Measurements from ENCODE around the gene CD177. TPM values are rescaled to one million over a fixed set of nuclear protein-coding genes. Genes with fewer than 3 reads are reported as not detected.
"Not testable (repeated sequence)": the region's sequence is repeated elsewhere in the genome, so short reads cannot be mapped to it uniquely, and the experiment has no call there.

CD177 gene
- total and polyA plus RNA-seq, 10 donors, result 2.3 to 354 (median 51.0) TPM

DNA sequence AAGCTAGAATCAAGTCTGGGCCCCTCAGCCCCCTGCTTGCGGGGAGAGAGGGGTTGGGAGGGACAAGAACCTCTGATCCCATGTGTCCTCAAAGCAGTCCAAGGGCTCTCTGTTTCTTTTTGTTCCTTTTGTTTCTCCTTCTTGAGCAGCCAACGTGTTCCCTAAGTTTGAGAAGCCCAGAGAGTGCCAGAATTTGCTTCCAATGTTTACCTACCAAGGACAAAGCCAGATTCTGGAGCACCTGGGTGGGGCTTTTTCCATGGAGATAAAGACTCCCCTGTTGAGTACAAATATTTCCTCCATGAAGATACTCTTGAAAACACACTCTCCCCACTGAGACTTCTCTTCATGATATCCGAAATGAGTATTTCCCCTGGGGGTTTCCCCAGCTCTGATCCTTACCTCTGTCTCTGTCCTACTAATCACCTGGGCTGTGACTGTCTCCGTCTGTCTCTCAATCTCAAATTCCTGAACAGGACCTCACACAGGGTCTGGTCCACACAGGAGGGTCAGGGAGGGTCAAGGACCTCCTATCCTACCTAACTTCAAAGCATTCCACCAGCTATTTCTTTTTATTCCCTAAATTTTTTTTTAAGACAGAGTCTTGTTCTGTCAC lies 27.4 kb downstream of the CD177 start:
- Histone ChIP-seq H3K27me3 (replicated peaks in 1 of 7) (peaks cover 0 to 5% (median 0%) of the 10 kb centered on the region in 7 donors), H3K4me1 (no peaks in the 10 kb centered on the region), H3K9me3 (peaks cover 0 to 6% (median 2%) of the 10 kb centered on the region in 8 donors), H3K36me3 (no peaks in the 10 kb centered on the region), H3K27ac (no peak overlapping the region), H3K4me3 (no peak overlapping the region)
- TF ChIP-seq, protein P1, sequence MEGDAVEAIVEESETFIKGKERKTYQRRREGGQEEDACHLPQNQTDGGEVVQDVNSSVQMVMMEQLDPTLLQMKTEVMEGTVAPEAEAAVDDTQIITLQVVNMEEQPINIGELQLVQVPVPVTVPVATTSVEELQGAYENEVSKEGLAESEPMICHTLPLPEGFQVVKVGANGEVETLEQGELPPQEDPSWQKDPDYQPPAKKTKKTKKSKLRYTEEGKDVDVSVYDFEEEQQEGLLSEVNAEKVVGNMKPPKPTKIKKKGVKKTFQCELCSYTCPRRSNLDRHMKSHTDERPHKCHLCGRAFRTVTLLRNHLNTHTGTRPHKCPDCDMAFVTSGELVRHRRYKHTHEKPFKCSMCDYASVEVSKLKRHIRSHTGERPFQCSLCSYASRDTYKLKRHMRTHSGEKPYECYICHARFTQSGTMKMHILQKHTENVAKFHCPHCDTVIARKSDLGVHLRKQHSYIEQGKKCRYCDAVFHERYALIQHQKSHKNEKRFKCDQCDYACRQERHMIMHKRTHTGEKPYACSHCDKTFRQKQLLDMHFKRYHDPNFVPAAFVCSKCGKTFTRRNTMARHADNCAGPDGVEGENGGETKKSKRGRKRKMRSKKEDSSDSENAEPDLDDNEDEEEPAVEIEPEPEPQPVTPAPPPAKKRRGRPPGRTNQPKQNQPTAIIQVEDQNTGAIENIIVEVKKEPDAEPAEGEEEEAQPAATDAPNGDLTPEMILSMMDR (IDR thresholded peaks at IDR 0.05 in 8 of 11, conservative IDR thresholded peaks at IDR 0.05 in 3 of 11), result no peak
- DNase-seq, result no peak
- 55 to 73% (median 65%) methylated on average over 4 of the region's 4 CpGs for WGBS, 5 donors
- intact Hi-C loops (cut with DNase I; ENCODE audit: low total_unique reads), result no loop called here

DNA sequence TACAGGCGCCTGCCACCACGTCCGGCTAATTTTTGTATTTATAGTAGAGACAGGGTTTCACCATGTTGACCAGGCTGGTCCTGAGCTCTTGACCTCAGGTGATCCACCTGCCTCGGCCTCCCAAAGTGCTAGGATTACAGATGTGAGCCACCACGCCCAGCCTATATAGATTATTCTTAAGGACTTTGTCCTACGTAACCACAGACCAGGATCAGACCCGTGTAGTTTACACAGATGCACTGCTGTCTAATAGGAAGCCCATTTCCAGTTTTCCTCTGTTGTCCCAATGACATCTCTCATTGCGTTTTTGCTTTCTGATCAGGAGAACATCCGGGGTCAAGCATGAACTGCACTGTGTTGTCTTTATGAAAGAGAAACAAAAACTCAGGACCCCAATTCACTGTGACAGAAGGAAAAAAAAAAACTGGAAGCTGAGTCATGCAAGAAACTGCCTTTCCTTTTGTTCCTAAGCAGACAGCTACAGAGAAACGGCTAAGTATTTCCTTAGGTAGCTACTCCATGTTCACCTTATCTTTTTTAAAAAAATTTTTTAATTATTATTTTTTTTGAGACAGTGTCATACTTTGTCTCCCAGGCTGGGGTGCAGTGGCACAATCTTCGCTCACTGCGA lies 29.2 kb downstream of the CD177 start:
- H3K4me3 ChIP-seq; H3K27ac ChIP-seq; intact Hi-C loops (cut with DNase I; ENCODE audit: low total_unique reads); H3K36me3 ChIP-seq; H3K4me1 ChIP-seq; DNase-seq; H3K27me3 ChIP-seq (replicated peaks in 1 of 7): not testable (repeated sequence)
- H3K9me3 ChIP-seq, result peaks cover 0 to 12% (median 9%) of the 10 kb centered on the region in 8 donors
- WGBS, 5 donors, result 51 to 59% (median 57%) methylated on average over 10 to 12 of the region's 12 CpGs

- H3K36me3 ChIP-seq; H3K4me3 ChIP-seq; H3K27ac ChIP-seq; H3K27me3 ChIP-seq (replicated peaks in 1 of 7); H3K4me1 ChIP-seq; intact Hi-C loops (cut with DNase I; ENCODE audit: low total_unique reads); DNase-seq: not testable (repeated sequence)
- WGBS, 5 donors, result 82 to 88% (median 87%) methylated on average over 7 of the region's 7 CpGs
- peaks cover 0 to 12% (median 9%) of the 10 kb centered on the region in 8 donors for H3K9me3 ChIP-seq
Observed at GRCh38 chr19:43383254-43383653, 29.8 kb downstream of the CD177 start.

GRCh38 chr19:43383759-43384158 lies 30.3 kb downstream of the CD177 start:
- H3K4me3 ChIP-seq; H3K27ac ChIP-seq; H3K27me3 ChIP-seq (replicated peaks in 1 of 7); H3K36me3 ChIP-seq; intact Hi-C loops (cut with DNase I; ENCODE audit: low total_unique reads); H3K4me1 ChIP-seq; DNase-seq: not testable (repeated sequence)
- peaks cover 0 to 12% (median 9%) of the 10 kb centered on the region in 8 donors for H3K9me3 ChIP-seq
- 62 to 73% (median 67%) methylated on average over 3 of the region's 3 CpGs for WGBS, 5 donors

GRCh38 chr19:43390903-43391551 lies 37.5 kb downstream of the CD177 start:
- DNase-seq; intact Hi-C loops (cut with DNase I; ENCODE audit: low total_unique reads); H3K4me1 ChIP-seq; H3K27ac ChIP-seq; H3K9me3 ChIP-seq; H3K4me3 ChIP-seq; H3K36me3 ChIP-seq: not testable (repeated sequence)
- H3K27me3 ChIP-seq (replicated peaks in 1 of 7), result peaks cover 0 to 17% (median 0%) of the 10 kb centered on the region in 7 donors
- WGBS, 5 donors, result 81 to 94% (median 87%) methylated on average over 11 of the region's 11 CpGs

DNA sequence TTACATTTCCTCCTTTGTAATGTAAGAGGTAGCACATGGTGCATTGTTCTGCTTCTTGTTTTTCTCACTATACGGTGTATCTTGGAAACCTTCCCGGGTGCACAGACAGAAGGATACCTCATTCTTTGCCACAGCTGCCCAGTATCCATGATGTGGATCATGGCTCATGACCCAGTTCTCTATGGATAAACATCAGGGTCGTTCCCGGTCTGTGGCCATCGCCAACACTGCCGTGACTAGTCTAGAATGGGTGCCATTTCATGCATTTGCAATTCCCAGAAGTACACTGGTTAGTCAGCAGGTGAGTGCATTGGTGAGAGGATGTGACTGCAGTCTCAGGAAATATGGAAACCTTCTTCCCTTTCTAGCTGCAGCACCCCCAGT lies 38.1 kb downstream of the CD177 start:
- intact Hi-C loops (cut with DNase I; ENCODE audit: low total_unique reads); H3K9me3 ChIP-seq; H3K27ac ChIP-seq; DNase-seq; H3K36me3 ChIP-seq; H3K4me1 ChIP-seq; H3K4me3 ChIP-seq: not testable (repeated sequence)
- H3K27me3 ChIP-seq (replicated peaks in 1 of 7), result peaks cover 0 to 21% (median 0%) of the 10 kb centered on the region in 7 donors
- WGBS, 5 donors, result 82 to 96% (median 90%) methylated on average over 6 of the region's 6 CpGs

DNA sequence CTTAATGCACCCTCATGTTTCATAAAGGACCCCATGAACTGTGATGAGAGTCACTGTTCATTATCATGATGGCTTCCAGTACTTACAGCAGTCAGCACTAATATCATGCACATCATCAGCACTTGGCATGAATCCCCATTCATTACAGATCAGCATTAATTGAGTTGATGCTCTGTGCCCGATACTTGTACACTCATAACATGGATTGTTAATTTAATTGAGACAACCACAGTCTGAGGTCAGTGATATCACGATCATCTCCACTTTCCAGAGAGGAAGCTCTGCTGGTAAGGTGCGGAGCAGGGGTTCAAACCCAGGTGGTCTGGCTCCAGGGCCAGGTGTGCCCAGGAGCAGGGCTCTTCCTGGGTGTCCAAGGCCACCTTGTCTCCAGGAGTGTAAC lies 40.0 kb downstream of the CD177 start:
- 77 to 88% (median 87%) methylated on average over 3 of the region's 3 CpGs for WGBS, 5 donors

More for the DNA sequence above, 40.0 kb downstream of the CD177 start:
- H3K4me3 ChIP-seq; DNase-seq; H3K27ac ChIP-seq; intact Hi-C loops (cut with DNase I; ENCODE audit: low total_unique reads); H3K36me3 ChIP-seq; H3K4me1 ChIP-seq; H3K9me3 ChIP-seq: not testable (repeated sequence)
- H3K27me3 ChIP-seq (replicated peaks in 1 of 7), result peaks cover 0 to 25% (median 0%) of the 10 kb centered on the region in 7 donors
